Measurements from ENCODE around the gene GPC6.

The GPC6 gene

DNA sequence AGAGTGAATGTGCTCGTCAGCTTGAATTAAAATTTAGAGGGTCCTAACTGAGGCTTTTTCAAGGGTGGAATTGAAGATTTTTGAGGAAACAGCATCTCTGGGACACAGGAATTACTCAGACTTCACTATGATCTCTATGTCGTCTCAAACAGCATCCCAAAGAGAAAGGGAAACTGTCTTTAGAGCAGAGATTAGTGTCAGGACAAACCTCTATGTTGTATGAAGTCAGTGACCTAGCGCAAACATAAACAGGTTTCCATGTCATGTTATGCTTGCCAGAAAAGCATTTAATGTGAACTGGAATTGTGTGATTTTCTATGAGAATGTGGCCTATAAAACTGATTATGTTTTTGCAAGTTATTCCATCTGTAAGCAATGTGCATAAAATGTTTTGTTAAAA lies 573.7 kb downstream of the GPC6 start:
- Histone ChIP-seq H3K4me3 (ENCODE audit: severe bottlenecking) (no peak overlapping the region), H3K27ac (ENCODE audit: poor library complexity, severe bottlenecking) (no peak overlapping the region), H3K9me3 (ENCODE audit: severe bottlenecking) (no peaks in the 10 kb centered on the region), H3K27me3 (ENCODE audit: insufficient read depth, poor library complexity, severe bottlenecking) (no peaks in the 10 kb centered on the region), H3K4me1 (ENCODE audit: insufficient read depth, poor library complexity, severe bottlenecking) (no peaks in the 10 kb centered on the region), H3K36me3 (ENCODE audit: low read depth) (no peaks in the 10 kb centered on the region)
- DNase-seq (ENCODE audit: low spot score) (no peak), ATAC-seq (ENCODE audit: low read depth) (no peak)
- TF ChIP-seq, protein P1, sequence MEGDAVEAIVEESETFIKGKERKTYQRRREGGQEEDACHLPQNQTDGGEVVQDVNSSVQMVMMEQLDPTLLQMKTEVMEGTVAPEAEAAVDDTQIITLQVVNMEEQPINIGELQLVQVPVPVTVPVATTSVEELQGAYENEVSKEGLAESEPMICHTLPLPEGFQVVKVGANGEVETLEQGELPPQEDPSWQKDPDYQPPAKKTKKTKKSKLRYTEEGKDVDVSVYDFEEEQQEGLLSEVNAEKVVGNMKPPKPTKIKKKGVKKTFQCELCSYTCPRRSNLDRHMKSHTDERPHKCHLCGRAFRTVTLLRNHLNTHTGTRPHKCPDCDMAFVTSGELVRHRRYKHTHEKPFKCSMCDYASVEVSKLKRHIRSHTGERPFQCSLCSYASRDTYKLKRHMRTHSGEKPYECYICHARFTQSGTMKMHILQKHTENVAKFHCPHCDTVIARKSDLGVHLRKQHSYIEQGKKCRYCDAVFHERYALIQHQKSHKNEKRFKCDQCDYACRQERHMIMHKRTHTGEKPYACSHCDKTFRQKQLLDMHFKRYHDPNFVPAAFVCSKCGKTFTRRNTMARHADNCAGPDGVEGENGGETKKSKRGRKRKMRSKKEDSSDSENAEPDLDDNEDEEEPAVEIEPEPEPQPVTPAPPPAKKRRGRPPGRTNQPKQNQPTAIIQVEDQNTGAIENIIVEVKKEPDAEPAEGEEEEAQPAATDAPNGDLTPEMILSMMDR (IDR thresholded peaks at IDR 0.05; ENCODE audit: poor library complexity, severe bottlenecking): no peak

DNA sequence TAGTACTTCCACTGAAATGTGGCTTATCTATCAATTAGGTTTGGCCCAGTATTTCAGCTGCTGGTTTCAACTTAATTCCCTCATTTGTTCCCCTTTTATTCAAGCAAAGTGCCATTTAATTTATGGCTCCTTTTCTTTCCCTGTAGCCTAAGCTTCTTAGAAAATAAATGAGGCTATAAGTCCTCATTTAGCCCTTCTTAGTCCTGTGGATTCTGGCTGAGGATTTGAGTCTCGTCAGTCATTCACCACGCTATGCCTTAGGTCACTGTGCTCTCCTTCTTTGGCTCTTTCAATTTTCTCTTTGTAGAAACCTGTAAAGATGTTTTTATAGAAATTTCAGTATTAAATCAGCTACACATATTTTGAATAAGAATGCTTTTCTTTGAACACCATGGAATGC lies 579.1 kb downstream of the GPC6 start:
- no peaks in the 10 kb centered on the region for H3K27me3 ChIP-seq (ENCODE audit: insufficient read depth, poor library complexity, severe bottlenecking)
- no peaks in the 10 kb centered on the region for H3K36me3 ChIP-seq (ENCODE audit: low read depth)
- ATAC-seq (ENCODE audit: low read depth) (no peak), DNase-seq (ENCODE audit: low spot score) (no peak)
- no peaks in the 10 kb centered on the region for H3K4me1 ChIP-seq (ENCODE audit: insufficient read depth, poor library complexity, severe bottlenecking)
- no peak overlapping the region for H3K27ac ChIP-seq (ENCODE audit: poor library complexity, severe bottlenecking)
- TF ChIP-seq, protein P1 (IDR thresholded peaks at IDR 0.05; ENCODE audit: poor library complexity, severe bottlenecking): no peak
- H3K4me3 ChIP-seq (ENCODE audit: severe bottlenecking): no peak overlapping the region
- H3K9me3 ChIP-seq (ENCODE audit: severe bottlenecking): no peaks in the 10 kb centered on the region

DNA sequence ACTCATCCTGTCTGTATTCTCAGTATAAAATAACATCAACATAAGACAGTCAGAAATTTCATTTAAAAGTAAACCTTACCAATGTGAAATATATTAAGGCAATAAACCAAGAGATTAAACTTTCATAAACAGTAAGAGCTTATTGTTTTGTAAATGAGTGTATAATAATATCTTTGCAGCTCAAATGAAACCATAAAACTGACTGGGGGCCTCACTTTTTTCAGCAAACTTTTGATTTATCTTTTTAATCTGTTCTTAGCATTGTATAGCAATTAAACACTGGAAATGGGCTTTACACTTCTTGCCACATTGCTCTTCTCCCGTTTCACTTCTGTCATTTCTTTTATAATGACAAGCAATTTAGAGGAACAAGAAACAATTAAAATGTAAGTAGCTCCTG lies 580.3 kb downstream of the GPC6 start:
- Histone ChIP-seq H3K36me3 (ENCODE audit: low read depth) (no peaks in the 10 kb centered on the region), H3K4me1 (ENCODE audit: insufficient read depth, poor library complexity, severe bottlenecking) (no peaks in the 10 kb centered on the region), H3K4me3 (ENCODE audit: severe bottlenecking) (no peak overlapping the region), H3K27me3 (ENCODE audit: insufficient read depth, poor library complexity, severe bottlenecking) (no peaks in the 10 kb centered on the region), H3K9me3 (ENCODE audit: severe bottlenecking) (no peaks in the 10 kb centered on the region), H3K27ac (ENCODE audit: poor library complexity, severe bottlenecking) (no peak overlapping the region)
- TF ChIP-seq, protein P1 (IDR thresholded peaks at IDR 0.05; ENCODE audit: poor library complexity, severe bottlenecking): no peak
- ATAC-seq (ENCODE audit: low read depth) (no peak), DNase-seq (ENCODE audit: low spot score) (no peak)

DNA sequence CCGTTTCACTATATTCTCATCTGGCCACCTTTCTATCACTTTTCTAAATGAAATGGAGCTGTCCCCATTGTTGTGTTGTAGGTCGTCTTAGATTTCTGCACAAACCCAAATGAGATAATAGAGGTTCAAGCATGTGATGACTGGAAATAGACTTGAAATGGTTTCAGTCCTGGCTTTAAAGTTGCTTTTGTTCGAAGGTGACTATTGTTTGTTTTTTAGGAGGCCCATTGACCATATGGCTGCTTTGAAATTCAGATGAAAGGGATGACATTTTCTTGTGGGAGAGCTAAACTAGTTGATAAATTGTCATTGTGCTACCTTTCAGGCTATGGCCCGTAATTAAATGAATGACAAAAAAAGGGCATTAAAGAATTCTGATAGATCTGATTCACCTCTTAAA lies 583.7 kb downstream of the GPC6 start:
- no peaks in the 10 kb centered on the region for H3K9me3 ChIP-seq (ENCODE audit: severe bottlenecking)
- DNase-seq (ENCODE audit: low spot score) (no peak), ATAC-seq (ENCODE audit: low read depth) (no peak)
- H3K27ac ChIP-seq (ENCODE audit: poor library complexity, severe bottlenecking): no peak overlapping the region
- H3K4me1 ChIP-seq (ENCODE audit: insufficient read depth, poor library complexity, severe bottlenecking): no peaks in the 10 kb centered on the region
- TF ChIP-seq, protein P1 (IDR thresholded peaks at IDR 0.05; ENCODE audit: poor library complexity, severe bottlenecking): no peak
- no peaks in the 10 kb centered on the region for H3K36me3 ChIP-seq (ENCODE audit: low read depth)
- no peaks in the 10 kb centered on the region for H3K27me3 ChIP-seq (ENCODE audit: insufficient read depth, poor library complexity, severe bottlenecking)
- no peak overlapping the region for H3K4me3 ChIP-seq (ENCODE audit: severe bottlenecking)

DNA sequence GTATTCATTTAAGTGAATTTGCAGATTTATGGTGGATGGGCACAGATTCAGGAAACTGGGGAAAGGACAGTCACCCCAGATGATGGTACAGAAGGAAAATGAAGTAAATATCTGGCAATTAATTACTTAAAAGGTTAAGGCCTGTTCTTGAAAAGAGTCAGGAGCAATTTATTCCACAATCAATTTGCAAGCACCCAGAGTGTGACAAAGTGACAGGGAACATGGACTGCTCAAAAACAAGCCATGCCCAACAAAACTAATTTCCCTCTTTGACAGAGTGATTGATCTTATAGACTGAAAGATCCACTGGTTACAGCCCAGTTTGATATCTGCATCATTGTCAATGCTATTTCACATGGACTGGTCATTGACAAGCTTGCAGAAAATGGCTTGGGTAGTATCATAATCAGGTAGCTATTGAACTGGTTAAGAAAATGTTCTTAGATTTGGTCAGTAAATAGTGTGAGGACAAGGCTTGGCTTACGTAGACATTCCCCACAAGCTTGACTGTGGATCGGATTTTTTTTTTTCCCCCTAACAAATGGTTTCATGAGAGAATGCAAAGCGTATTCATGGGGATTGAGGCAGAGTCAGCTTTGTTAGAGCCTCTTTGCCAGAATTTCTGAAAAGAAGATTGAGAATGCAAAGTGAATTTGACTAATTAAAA lies 584.6 kb downstream of the GPC6 start:
- no peak for ATAC-seq (ENCODE audit: low read depth)
- no peak overlapping the region for H3K27ac ChIP-seq (ENCODE audit: poor library complexity, severe bottlenecking)
- no peaks in the 10 kb centered on the region for H3K4me1 ChIP-seq (ENCODE audit: insufficient read depth, poor library complexity, severe bottlenecking)
- TF ChIP-seq, protein P1 (IDR thresholded peaks at IDR 0.05; ENCODE audit: poor library complexity, severe bottlenecking): no peak
- no peaks in the 10 kb centered on the region for H3K36me3 ChIP-seq (ENCODE audit: low read depth)
- no peak overlapping the region for H3K4me3 ChIP-seq (ENCODE audit: severe bottlenecking)
- no peak for DNase-seq (ENCODE audit: low spot score)
- no peaks in the 10 kb centered on the region for H3K27me3 ChIP-seq (ENCODE audit: insufficient read depth, poor library complexity, severe bottlenecking)
- no peaks in the 10 kb centered on the region for H3K9me3 ChIP-seq (ENCODE audit: severe bottlenecking)
